COLO668 (cell line): ENCODE results near the gene PVRIG.
"Not testable (repeated sequence)": the region's sequence is repeated elsewhere in the genome, so short reads cannot be mapped to it uniquely, and the experiment has no call there.

ENCODE experiments used
- DNase-seq: peaks from one replicate; lab custom pipeline; 2025; ENCODE audit not compliant: unreplicated experiment; lab: John Stamatoyannopoulos, UW

PVRIG gene

DNA sequence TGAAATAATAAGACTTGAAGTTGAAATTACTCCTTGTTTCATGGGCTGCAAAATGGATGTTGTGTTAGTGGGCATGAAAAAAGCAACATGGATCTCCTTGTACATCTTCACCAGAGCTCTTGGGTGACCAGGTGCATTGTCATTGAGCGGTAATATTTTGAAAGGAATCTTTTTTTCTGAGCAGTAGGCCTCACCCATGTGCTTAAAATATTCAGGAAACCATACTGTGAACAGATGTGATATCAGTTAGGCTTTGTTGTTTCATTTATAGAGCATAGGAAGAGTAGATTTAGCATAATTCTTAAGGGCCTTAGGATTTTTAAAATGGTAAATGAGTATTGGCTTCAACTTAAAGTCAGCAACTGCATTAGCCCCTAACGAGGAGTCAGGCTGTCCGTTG is 26.8 kb upstream of the PVRIG start:
- no peak for DNase-seq

DNA sequence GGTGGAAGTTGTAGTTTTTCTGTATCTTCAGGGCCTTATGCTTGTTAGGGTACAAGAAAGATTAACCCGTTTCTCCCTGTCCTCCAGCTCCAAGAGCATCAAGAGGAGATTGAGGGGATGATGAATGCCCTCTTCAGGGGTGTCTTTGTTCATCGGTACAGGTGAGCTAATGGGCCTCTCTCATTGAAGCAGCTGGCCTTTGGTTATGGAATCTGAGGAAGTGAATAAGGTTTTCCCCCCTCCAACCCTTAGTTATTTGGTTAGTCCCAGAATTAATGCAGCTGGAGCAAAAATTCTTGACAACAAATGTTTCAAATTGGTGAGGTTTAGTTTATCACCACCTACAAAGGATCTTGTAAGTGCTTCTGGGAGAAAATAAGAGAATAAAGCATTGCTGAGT is 24.5 kb upstream of the PVRIG start:
- DNase-seq: no peak

DNA sequence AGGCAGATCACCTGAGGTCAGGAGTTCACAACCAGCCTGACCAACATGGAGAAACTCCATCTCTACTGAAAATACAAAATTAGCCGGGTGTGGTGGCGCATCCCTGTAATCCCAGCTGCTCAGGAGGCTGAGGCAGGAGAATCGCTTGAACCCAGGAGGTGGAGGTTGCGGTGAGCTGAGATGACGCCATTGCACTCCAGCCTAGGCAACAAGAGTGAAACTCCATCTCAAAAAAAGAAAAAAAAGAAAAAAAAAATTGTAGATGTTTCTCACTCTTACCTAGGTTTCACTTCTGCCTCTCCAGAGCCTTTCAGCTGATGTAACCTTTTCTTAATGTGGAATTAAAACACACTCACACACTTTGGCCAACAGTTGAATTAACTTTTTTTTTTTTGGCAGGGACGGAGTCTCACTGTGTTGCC is 23.8 kb upstream of the PVRIG start:
- not testable (repeated sequence) for DNase-seq

DNA sequence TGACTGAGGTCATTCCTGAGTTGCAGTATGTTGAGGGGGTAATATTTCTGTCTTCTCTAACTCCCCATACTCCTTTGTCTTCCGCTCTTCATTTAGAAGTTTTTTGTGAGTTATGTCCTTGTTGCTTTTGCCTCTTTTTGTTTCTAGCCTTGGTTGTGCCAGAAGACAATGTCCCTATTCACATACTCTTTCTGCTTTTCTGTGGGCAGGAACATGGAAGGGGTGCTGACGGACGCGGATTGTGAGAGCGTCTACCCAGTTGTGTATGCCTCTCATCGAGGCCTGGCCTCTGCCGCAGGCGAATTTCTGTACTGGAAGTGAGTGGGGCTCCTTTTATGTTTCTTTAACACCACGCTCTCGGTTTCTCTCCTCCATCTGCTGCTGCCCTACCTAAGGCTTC is 21.5 kb upstream of the PVRIG start:
- DNase-seq: no peak

DNA sequence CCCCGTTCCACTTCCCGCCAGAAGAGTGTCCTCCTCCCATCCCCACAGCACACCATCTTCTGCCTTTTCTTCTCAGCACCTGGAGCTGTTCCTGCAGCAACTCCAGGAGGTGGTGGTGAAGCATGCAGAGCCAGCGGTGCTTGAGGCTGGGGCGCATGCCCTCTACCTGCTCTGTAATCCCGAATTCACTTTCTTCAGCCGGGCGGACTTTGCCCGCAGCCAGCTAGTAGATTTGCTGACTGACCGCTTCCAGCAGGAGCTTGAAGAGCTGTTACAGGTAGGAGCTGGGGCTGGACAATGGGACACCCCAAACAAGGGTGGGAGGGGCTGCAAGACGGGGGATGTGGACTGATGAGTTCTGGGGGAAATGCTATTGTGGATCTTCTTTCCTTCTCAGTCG is 19.1 kb upstream of the PVRIG start:
- no peak for DNase-seq

DNA sequence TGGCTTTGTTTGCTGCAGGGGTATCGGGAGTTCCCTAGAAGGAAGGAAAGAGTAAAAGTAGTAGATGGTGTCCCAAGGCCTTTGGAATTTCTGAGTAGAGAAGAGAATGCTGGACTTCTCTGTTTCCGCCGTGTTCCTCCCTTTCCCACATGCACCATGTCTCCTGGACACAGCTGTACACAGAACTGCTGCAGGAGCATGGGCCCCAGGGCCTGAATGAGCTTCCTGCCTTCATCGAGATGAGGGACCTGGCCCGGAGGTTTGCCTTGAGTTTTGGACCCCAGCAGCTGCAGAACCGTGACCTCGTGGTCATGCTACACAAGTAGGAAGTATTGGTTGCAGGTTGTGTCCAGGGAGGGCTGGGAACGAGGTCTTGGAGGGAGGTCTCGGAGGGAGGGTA is 15.3 kb upstream of the PVRIG start:
- DNase-seq: no peak

DNA sequence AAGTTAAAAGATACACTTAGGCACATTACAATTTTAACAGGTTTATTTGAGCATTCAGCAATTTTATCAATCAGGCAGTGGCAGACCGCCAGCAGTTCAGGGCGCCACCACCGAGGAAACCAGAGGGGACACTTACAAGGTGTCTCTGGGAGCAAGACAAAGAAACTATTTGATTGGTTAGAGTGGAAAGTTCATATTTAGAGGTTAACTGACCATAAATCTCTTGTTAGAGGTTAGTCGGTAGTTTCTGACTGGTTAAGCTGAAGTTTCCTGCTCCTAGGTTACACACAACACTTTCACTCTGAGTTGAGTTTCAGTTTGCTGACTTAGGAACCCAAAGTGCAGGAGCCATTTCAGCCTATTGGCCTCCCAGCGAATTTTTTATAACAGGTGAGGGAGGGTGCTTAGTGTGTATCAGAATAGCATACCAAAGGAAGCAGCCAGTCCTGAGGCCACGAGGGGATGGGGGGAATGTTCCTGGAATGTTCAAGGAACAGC is 10.8 kb upstream of the PVRIG start:
- no peak for DNase-seq

DNA sequence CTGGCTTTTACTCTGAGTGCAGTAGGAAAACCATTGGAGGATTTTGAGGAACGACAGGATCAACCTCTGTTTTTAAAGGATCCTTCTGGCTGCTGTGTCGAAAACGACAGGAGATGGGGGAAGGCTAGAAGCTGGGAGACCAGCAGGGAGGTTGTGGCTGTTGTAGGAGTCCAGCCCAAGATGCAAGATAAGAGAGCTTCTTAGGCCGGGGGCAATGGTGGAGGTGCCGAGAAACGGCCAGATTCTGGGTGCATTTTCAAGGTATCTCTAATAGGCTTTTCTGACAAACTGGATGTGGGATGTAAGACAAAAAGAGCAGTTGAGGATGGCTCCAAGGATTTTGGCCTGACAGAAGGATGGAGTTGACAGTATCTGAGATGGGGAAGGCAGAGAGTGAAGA is 10.3 kb upstream of the PVRIG start:
- DNase-seq: no peak

DNA sequence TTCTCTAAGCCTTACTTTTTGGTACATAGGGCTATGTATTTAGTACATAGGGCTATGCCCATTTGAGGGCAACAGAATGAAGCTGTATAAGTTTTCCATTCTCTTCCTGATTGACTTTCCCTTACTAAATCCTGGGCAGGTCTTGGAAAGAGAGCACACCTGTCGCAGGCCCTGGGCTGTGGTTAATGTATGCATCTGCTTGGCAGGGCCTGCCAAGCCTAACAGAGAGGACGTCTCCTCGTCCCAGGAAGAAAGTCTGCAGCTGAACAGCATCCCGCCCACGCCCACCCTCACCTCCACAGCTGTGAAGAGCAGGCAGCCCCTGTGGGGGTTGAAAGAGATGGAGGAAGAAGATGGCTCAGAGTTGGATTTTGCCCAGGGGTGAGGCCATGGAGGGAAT is 8.9 kb upstream of the PVRIG start:
- DNase-seq: no peak

DNA sequence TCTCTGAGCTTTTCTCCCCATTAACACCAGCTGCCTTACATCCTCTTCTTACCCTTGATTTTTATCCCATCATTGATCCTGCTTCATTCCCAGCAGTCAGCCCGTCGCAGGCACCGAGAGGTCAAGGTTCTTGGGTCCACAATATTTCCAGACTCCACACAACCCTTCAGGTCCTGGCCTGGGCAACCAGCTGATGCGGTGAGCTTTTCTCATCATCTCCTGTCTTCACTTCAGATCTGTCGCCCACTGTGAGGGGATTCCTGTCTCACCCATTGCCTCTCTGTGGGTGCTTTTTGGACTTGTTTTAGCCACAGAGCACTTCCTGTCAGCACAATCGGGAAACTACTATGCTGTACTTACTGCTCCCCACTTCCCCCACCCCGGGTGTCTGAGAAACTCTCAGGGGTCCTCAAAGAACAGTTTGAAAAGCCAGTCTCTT is 8.4 kb upstream of the PVRIG start:
- no peak for DNase-seq

DNA sequence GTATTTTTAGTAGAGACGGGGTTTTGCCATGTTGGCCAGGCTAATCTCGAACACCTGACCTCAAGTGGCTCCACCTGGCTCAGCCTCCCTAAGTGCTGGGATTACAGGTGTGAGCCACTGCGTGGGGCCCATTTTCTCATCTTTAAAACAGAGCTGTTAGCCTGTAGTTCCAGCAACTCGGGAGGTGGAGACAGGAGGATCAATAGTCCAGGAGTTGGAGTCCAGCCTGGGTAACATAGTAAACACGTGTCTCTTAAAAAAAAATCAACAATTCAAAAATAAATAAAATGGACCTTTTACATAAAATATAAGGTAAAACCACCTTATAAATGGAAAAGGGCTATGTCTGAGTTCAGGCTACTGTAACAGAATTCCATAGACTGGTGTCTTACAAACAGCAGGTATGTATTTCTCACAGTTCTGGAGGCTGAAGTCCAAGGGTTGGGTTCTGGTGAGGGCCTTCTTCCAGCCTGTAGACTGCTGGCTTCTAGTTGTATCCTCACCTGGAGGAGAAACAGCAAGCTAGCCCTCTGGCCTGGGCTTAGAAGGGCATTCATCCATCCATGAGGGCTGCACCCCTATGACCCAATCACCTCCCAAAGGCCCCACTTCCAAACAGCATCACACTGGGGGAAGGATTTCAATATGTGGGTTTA is 7.0 kb upstream of the PVRIG start:
- no peak for DNase-seq

DNA sequence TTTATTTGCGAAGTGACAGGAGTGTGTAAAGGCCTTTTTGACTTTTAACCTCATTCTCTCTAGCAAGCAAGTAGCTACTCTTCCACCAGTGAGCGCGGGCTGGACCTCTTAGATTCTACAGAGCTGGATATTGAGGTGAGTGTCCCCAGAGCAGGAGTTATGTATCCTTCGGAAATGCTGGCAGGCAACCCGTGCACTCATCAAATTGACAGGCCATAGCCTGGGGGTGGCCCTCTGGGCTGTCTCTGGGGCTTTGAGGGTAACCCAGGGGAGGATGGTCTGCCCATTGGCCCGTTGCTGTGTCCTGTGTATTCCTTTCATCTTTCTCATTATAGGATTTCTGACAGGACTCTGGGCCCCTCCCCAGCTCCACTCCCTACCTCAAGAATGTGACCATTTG is 6.1 kb upstream of the PVRIG start:
- no peak for DNase-seq

DNA sequence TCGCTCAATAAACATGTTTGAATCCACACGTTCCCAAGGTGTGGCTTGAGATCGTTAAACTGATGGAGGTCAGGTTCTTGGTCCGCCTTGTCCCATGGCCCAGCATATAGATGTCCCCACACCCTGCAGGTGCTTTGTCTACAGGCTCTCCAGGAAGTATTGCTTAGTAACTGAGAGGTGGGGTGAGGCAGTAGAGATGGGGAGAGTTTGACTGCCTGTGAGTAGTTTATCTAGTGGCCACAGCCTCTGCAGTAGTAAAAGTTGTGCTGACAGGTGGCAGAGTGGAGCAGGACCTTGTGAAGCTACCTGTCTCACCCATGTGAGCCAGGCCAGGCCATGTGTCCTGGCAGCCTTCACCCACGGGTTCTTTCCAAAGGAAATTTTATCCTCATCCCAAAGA is 5.4 kb upstream of the PVRIG start:
- not testable (repeated sequence) for DNase-seq

DNA sequence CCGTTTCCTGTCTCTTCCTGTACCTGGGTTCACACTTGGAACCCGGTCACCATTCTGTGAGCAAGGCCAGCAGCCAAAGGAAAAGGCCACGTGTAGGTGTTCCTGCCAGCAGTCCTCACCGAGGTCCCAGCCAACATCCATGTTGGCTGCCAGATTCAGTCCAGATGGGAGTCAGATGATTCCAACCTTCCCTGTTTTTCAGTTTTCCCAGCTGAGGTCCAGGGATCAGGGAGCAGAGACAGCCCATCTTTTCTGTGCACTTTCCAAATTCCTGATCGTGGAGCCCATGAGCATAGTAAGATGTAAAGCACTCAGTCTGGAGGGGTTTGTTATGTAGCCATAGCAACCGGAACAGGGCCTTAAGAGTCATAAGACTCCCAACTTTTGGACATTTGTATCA is 3.9 kb upstream of the PVRIG start:
- DNase-seq: no peak

DNA sequence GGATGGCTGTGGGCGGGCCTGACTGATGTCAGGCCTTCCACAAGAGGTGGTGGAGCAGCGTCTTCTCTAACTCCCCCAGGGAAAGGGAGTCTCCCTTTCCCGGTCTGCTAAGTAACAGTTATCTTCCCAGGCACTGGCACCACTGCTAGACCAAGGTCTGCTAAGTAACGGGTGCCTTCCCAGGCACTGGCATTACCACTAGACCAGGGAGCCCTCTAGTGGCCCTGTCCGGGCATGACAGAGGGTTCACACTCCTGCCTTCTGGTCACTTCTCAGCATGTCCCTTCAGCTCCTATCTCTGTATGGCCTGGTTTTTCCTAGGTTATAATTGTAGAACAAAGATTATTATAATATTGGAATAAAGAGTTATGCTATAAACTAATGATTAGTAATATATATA is 1.8 kb upstream of the PVRIG start:
- DNase-seq: peak; percentile 69

DNA sequence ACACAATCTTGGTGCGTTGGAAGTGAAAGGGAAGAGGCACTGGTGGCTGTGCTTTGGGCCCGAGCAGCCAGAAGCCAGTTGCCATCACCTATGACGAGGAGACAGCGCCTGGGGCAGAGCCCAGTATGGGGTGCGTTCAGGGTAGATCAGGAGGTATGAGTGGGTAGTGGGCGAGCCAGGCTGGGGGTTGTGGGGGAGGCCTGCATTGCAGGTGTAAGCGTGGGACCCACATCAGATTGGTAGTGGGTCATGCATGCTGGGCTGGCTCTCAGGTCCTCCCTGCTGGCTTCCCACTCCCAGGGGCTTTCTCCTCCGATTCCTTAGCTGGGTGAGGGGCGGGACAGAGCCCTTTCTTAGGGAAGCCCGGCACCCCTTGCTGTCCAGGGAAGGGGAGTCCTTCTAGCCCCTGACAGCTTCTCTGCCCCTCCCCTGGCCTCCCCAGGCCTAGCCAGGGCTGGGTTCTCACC is 445 bp upstream of the PVRIG start:
- no peak for DNase-seq

DNA sequence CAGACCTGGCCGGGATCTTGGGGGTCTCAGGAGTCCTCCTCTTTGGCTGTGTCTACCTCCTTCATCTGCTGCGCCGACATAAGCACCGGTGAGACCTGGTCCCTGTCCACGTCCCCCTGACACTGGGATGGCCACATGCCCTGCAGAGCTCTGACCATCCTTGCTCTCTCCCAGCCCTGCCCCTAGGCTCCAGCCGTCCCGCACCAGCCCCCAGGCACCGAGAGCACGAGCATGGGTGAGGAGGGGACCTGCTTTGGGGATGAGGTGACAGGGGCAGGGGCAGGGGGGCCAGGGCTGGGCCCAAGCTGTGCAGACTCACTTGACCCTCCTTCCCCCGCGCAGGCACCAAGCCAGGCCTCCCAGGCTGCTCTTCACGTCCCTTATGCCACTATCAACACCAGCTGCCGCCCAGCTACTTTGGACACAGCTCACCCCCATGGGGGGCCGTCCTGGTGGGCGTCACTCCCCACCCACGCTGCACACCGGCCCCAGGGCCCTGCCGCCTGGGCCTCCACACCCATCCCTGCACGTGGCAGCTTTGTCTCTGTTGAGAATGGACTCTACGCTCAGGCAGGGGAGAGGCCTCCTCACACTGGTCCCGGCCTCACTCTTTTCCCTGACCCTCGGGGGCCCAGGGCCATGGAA is 959 bp downstream of the PVRIG start:
- DNase-seq: no peak

DNA sequence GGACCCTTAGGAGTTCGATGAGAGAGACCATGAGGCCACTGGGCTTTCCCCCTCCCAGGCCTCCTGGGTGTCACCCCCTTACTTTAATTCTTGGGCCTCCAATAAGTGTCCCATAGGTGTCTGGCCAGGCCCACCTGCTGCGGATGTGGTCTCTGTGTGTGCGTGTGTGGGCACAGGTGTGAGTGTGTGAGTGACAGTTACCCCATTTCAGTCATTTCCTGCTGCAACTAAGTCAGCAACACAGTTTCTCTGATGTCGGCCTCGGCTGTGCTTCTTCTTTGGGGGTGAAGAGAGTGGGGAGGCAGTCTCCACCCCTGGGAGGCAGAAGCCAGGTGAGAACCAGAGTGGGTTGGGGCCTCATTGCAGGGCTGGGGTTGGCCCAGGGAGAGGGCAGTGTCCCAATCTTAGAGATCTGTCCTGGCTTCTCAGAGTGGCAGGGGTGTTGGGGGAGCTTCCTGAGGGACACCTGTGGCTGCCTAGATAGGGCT is 1.5 kb downstream of the PVRIG start:
- no peak for DNase-seq

DNA sequence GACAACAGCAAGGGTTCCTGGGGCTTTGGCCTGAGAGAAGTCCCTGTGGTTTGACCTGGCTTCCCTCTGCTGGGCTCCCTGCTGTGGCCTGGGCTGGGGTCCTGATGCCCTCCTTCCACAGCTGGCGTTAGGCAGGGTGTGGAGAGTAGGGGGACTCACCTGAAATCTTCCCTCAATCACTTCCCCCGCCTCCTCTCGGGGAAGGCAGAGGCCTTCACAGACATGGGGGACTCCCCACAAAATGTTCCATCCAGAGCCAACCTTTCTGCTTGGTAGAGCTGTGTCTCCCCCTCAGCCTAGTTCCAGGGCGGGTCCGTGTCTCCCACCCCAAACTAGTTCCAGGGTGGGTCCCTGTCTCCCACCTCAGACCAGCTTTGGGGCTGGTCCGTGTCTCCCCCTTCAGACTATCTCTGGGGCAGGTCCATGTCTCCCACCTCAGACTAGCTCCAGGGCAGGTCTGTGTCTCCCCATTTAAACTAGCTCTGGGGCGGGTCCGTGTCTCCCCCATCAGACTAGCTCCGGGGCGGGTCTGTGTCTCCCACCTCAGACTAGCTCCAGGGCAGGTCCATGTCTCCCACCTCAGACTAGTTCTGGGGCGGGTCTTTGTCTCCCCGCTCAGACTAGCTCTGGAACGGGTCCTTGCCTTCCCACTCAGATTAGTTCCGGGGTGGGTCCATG is 2.2 kb downstream of the PVRIG start:
- DNase-seq: no peak

DNA sequence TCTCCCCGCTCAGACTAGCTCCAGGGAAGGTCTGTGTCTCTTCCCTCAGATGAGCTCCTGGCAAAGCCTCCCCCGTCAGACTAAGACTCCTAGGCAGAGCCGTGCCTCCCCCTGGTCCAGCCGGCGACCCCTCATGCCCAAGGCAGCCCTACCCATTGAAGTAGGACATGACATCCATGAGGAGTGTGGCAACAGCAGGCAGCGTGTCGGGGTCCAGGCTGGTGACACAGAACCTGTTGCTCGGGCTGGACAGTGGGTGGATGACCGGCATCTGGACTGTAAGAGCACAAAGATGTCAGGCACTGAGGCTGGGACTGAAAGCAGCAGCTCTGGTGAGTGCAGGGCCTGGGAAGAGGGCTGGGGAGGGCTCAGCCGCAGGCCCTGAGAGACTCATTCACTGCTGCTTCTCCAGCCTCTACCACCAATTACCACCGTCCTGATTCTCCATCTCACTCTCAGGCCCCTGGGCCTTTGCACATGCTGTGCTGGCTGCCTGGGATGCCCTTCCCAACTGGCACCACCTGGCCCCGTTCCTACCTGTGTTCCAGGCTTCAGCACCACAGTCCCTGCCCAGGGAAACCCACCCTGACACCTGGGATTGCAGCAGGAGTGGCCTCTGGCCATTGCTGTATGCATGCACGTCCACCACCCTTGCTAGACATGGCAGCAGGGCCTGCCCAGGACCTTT is 2.8 kb downstream of the PVRIG start:
- no peak for DNase-seq

DNA sequence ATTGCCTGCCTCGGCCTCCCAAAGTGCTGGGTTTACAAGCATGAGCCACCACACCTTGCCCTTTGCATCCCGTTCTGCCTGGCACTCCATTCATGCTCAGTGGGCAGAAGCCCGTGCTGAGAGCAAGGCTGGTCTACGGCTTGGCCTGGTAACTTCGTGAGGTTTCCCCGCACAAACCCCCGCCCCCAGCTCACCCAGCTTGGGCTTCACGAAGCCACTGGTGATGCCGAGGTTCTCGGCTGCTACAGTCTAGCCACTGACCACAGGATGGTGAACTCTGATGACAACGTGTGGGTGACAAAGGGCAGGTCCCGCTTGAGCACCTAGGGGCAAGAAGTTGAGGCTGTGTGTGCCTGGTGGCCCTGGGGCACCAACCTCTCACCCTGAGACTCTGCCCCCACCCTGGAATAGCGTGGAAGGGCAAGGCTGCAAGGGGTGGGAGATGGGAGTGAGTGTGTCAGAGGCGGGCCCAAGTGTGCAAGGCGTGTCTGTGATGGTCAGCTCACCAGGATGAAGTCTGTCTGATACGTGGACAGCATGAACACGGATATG is 3.7 kb downstream of the PVRIG start:
- not testable (repeated sequence) for DNase-seq
